GM10847 (cell line): ENCODE data around the gene IL18R1.

ENCODE experiments used
- POLR2A ChIP-seq: IDR thresholded peaks from 2 replicates; pipeline ENCODE4 v1.6.1; 2011; ENCODE audit not compliant: insufficient read length; ENCODE audit errors: extremely low read depth

IL18R1 gene

GRCh38 chr2:102368461-102369109 is 13.0 kb downstream of the IL18R1 start:
- no peak for TF ChIP-seq POLR2A

DNA sequence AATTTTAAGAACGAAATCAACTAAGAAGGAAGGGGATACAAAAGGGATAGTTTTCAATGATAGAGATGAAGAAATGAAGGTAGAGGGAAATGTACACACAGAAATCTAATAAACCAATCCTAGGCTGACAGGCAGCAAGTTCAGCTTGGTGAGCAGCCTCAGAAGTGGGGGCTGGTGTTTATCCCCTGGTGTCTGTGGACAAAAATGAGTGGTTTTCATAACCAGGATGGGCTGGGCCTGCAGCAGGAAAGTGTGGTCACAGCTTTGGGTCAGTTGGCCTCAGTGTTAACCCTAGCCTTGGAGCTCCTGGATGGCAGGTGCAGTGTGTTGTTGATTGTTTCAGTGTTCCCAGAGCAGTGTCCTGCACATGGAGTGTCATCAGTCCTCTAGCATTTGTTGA is 14.3 kb downstream of the IL18R1 start:
- TF ChIP-seq POLR2A, result no peak

GRCh38 chr2:102376052-102376591 is 20.5 kb downstream of the IL18R1 start:
- no peak for TF ChIP-seq POLR2A

DNA sequence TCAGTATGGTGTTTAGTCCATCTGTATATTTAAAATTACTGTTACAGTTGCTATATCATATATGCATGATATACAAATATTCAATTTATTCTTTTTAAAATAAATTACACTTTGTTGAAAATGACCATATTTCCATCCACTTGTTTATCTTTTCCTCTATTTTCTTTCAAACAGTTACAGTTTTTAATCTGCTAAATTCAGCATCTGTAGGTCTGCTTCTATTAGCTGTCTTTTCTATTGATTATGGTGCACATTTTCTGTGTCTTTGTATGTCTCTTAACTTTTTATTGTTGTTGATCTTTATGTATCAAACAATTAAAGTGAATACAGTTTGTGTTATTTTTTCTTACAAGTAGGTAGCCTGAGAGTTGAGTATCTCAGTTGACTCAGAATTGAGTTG is 28.1 kb downstream of the IL18R1 start:
- no peak for TF ChIP-seq POLR2A

- no peak for TF ChIP-seq POLR2A
Observed at GRCh38 chr2:102385522-102385921, 29.9 kb downstream of the IL18R1 start.

DNA sequence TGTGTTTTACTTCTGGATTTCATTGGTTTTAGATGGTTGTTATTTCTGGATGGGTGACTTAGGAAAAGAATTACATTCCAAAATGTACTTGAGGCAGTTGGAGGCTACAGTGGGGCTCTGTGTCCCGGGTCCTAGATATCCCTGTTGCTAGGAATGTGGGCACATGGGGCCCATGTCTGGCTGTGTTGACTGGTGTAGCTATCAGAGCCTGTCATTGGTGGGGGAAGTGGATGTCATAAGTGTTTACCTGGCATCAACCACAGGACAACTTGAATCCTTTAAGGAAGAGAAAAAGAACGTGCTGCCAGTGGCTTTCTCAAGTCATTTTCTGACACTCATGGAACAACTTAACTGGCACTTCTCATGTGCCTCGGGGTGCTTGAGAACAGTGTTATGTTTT is 30.4 kb downstream of the IL18R1 start:
- TF ChIP-seq POLR2A, result no peak

GRCh38 chr2:102386867-102387541 is 31.4 kb downstream of the IL18R1 start:
- TF ChIP-seq POLR2A, result no peak

GRCh38 chr2:102387763-102388546 is 32.4 kb downstream of the IL18R1 start:
- TF ChIP-seq POLR2A, result no peak

DNA sequence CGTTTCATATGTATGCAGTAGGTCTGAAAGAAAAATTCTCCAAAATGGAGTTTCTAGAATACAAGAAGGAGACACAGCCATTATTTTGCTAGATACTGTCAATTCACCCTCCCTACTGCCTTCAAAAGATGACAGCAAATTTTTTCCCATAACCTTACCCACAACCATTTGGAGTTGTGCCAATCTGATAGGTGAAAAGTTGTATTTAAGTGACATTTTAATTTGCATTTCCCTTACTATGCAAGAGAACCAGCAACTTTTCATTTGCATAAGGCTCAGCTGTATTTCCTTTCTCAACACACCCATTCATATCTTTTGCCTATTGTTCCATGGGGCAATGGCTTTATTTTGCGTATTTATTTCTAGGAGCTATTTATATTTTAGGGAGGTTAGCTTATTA is 36.0 kb downstream of the IL18R1 start:
- TF ChIP-seq POLR2A, result no peak

- TF ChIP-seq POLR2A, result no peak
Observed at GRCh38 chr2:102392096-102392495, 36.5 kb downstream of the IL18R1 start.

GRCh38 chr2:102392942-102393341 is 37.3 kb downstream of the IL18R1 start:
- no peak for TF ChIP-seq POLR2A

DNA sequence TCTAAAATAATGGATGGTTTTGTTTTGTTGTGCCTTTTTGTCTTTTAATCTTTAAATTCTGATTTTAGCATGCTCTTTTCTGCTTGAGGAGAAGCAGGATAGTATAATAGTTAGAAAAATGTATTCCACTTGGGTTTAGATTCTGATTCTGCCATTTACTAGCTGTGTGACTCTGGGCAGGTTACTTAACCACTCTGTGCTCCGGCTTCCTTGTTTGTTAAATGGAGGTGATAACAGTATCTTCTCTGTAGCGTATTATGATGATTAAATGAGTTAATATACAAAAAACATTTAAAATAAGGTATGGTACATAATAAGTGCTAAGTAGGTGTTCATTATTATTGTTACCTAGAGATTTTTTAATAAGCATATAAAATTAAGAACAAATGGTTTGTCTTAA is 40.4 kb downstream of the IL18R1 start:
- no peak for TF ChIP-seq POLR2A

DNA sequence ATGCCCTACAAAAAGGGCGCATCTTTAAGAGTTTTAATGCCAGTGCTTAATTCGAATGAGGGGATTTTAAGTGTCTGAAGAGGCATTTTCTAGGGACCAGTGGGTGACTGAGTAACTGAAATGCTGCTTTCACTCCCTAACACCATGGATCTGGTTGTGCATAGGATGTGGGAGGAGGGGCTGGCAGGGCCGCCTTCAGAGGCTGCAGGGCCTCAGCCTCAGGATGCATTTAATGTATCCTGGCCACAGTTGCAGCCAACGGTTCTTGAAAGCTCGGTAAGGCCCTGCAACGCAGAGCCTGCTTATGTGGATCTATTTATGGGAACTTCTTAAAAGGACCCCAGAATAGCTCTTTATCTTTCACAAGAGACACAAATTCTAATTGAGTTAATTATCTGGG is 41.6 kb downstream of the IL18R1 start:
- TF ChIP-seq POLR2A, result no peak

DNA sequence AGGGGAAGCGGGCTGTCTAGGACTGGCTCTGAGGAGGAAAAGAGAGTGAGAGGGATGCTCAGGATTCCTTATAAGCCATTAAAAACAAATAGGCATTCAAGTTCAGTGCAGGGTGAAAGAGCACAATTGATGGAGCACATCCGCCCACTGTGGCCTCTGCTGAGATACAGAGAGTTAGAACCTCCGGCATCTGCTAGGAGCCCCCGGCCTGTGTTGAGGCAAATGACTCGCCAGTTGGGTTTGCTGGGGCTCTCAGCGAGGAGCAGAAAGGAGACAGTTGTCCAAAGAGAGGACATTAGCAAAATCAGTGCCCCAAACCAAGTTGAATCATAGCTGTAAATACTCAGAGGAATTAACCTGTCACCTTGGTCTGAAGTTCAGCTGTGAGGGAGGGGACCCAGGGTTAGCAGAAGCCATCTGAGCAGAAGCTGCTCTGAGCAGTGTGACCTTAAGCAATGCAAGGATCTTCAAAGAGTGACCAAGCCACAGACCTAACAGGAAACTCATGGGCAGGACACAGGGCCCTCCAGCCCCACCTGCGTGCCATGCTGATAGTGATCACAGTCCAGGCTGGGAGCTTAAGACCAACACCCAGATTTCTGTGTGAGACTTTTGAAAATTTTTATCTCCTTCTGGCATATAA is 44.0 kb downstream of the IL18R1 start:
- no peak for TF ChIP-seq POLR2A

DNA sequence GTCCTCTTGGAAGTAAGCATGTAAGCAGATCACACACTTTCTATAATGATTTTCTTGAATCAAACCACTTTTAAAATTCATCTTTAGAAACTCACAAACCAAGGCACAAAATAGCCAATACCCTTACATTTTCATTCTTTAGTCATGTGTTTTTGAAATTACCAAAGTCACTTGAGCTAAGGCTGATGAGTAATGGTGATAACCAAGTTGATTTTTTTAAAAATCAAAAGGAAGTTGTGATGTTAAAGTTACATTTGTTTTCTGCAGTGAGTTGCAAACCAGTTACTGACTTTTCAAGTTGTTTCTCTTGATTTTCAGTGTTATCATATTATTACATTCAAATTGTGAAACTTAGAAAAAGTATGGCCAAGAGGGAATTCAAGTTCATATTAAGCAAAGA is 45.9 kb downstream of the IL18R1 start:
- no peak for TF ChIP-seq POLR2A
